MCF 10A (cell line): ENCODE measurements around the gene CSTF2T. TPM values are rescaled to one million over a fixed set of nuclear protein-coding genes. Genes with fewer than 3 reads are reported as not detected.
A peak's percentile ranks its signal among the peaks of the same experiment; 100 is the strongest.

Experiments used
- BruUV-seq: library from RNA; stranded (reverse); fragments of 400-500 nt; replicated peaks from 2 replicates; lab custom pipeline; 2021; lab: Mats Ljungman, UMichigan
- CTCF ChIA-PET: fragments of 300-600 bp; sonication (Branson Sonifier 250); formaldehyde crosslinking; extraction: SDS; loops from one replicate; lab custom pipeline; 2021; ENCODE audit warnings: antibody characterized with exemption, inconsistent platforms; lab: Yijun Ruan, JAX
- POLR2A ChIA-PET: fragments of 300-600, 350-650 bp; sonication (Branson Sonifier 250); formaldehyde crosslinking; extraction: SDS; loops from one replicate; lab custom pipeline; 2020; ENCODE audit warnings: antibody characterized with exemption, inconsistent platforms; lab: Yijun Ruan, JAX
- DNase-seq: peaks from one replicate; pipeline ENCODE4 v3.0.0-alpha.2; 2018; ENCODE audit not compliant: unreplicated experiment
- H3K27ac Mint-ChIP-seq: one replicate; pipeline ENCODE4 v1.8.0; 2022; ENCODE audit warnings: mild to moderate bottlenecking, low read depth, mixed read lengths; ENCODE audit not compliant: unreplicated experiment
- H3K27me3 Mint-ChIP-seq: one replicate; pipeline ENCODE4 v1.8.0; 2022; ENCODE audit warnings: mixed read lengths; ENCODE audit not compliant: insufficient read depth, unreplicated experiment
- H3K36me3 Mint-ChIP-seq: one replicate; pipeline ENCODE4 v1.8.0; 2022; ENCODE audit warnings: mild to moderate bottlenecking, moderate library complexity, mixed read lengths; ENCODE audit not compliant: insufficient read depth, unreplicated experiment
- H3K4me1 Mint-ChIP-seq: one replicate; pipeline ENCODE4 v1.8.0; 2022; ENCODE audit warnings: mixed read lengths; ENCODE audit not compliant: insufficient read depth, unreplicated experiment
- H3K4me3 Mint-ChIP-seq: one replicate; pipeline ENCODE4 v1.8.0; 2022; ENCODE audit warnings: mild to moderate bottlenecking, moderate library complexity, mixed read lengths; ENCODE audit not compliant: unreplicated experiment
- H3K9me3 Mint-ChIP-seq: one replicate; pipeline ENCODE4 v1.8.0; 2022; ENCODE audit warnings: mixed read lengths; ENCODE audit not compliant: unreplicated experiment
- intact Hi-C: fragments of 100-400 bp; cut with micrococcal nuclease; formaldehyde crosslinking; loops from 2 replicates; pipeline ENCODE4 v1.14.1; 2022
- total RNA-seq: library from RNA; stranded (reverse); gene quantifications from 2 replicates; pipeline ENCODE4 v1.2.3, GENCODE V29; 2022
- TF ChIP-seq, protein P1 (sequence below): fragments of 200-600 bp; IDR thresholded peaks from one replicate; pipeline ENCODE4 v1.8.0; 2022; ENCODE audit warnings: antibody characterized with exemption, mild to moderate bottlenecking; ENCODE audit not compliant: unreplicated experiment

Gene CSTF2T
- total RNA-seq, 1 experiment from 2014 or later, result 15.7 TPM

- TF ChIP-seq, protein P1, sequence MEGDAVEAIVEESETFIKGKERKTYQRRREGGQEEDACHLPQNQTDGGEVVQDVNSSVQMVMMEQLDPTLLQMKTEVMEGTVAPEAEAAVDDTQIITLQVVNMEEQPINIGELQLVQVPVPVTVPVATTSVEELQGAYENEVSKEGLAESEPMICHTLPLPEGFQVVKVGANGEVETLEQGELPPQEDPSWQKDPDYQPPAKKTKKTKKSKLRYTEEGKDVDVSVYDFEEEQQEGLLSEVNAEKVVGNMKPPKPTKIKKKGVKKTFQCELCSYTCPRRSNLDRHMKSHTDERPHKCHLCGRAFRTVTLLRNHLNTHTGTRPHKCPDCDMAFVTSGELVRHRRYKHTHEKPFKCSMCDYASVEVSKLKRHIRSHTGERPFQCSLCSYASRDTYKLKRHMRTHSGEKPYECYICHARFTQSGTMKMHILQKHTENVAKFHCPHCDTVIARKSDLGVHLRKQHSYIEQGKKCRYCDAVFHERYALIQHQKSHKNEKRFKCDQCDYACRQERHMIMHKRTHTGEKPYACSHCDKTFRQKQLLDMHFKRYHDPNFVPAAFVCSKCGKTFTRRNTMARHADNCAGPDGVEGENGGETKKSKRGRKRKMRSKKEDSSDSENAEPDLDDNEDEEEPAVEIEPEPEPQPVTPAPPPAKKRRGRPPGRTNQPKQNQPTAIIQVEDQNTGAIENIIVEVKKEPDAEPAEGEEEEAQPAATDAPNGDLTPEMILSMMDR, result no peak
- H3K27me3 Mint-ChIP-seq, result peaks cover 27% of the 10 kb centered on the region
- no peak overlapping the region for H3K27ac Mint-ChIP-seq
- no peak overlapping the region for H3K4me3 Mint-ChIP-seq
- H3K36me3 Mint-ChIP-seq, result no peaks in the 10 kb centered on the region
- ChIA-PET CTCF (no interaction called here), POLR2A (no interaction called here)
- no peaks in the 10 kb centered on the region for H3K9me3 Mint-ChIP-seq
- no peak for DNase-seq
- no peaks in the 10 kb centered on the region for H3K4me1 Mint-ChIP-seq
- intact Hi-C loops, result no loop called here
- BruUV-seq, result no TSS peak
Measured at GRCh38 chr10:51654918-51655317, 44.5 kb downstream of the CSTF2T start.

DNA sequence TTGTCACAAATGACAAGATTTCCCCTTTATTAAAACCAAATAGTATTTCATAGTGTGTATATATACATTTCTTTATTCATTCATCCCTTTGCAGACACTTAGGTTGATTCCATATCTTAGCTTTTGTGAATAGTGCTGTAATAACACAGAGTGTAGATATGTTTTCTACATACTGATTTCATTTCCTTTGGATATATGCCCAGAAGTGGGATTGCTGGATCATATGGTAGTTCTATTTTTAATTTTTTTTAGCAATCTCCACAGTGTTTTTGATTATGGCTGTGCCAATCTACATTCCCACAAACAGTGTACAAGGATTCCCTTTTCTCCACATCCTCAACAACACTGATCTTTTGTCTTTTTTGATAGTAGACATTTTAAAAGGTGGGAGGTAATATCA, 46.4 kb downstream of the CSTF2T start:
- H3K27me3 Mint-ChIP-seq, result peaks cover 15% of the 10 kb centered on the region
- H3K36me3 Mint-ChIP-seq, result no peaks in the 10 kb centered on the region
- ChIA-PET POLR2A (no interaction called here), CTCF (interaction anchor here (0.6 kb wide), 1 partner anchor 255 kb away, joined by 3 read pairs; no protein-coding TSS in a partner anchor)
- H3K27ac Mint-ChIP-seq, result no peak overlapping the region
- TF ChIP-seq, protein P1, result no peak
- no peak overlapping the region for H3K4me3 Mint-ChIP-seq
- BruUV-seq, result no TSS peak
- H3K4me1 Mint-ChIP-seq, result no peaks in the 10 kb centered on the region
- intact Hi-C loops, result no loop called here
- no peaks in the 10 kb centered on the region for H3K9me3 Mint-ChIP-seq
- DNase-seq, result no peak

DNA sequence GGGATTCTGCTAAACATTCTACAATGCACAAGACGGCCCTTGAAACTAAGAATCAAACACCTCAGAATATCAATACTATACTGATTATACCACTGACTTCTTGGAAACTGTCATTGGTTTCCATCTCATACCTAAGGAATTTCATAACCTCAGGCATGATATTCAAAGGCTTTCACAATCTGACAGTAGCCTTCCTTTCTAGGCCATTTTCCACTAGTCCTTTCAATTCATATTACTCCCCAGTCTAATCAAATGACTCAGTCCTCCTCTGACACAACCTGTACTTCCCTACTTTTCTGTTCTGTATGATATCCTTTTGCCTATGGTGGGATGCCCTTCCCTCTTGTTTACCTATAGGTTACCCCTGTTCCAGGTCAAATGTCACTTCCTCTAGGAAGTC, 48.3 kb downstream of the CSTF2T start:
- peaks cover 3% of the 10 kb centered on the region for H3K27me3 Mint-ChIP-seq
- no peak overlapping the region for H3K27ac Mint-ChIP-seq
- H3K4me1 Mint-ChIP-seq, result no peaks in the 10 kb centered on the region
- BruUV-seq, result no TSS peak
- intact Hi-C loops, result no loop called here
- H3K9me3 Mint-ChIP-seq, result no peaks in the 10 kb centered on the region
- no peaks in the 10 kb centered on the region for H3K36me3 Mint-ChIP-seq
- ChIA-PET POLR2A (no interaction called here), CTCF (no interaction called here)
- peak; percentile 17 for DNase-seq
- H3K4me3 Mint-ChIP-seq, result no peak overlapping the region
- TF ChIP-seq, protein P1, result no peak

GRCh38 chr10:51649064-51649463, 50.3 kb downstream of the CSTF2T start:
- no peak overlapping the region for H3K4me3 Mint-ChIP-seq
- peaks cover 23% of the 10 kb centered on the region for H3K27me3 Mint-ChIP-seq
- no TSS peak for BruUV-seq
- POLR2A ChIA-PET, result no interaction called here
- H3K4me1 Mint-ChIP-seq, result no peaks in the 10 kb centered on the region
- TF ChIP-seq, protein P1, result no peak
- CTCF ChIA-PET, result no interaction called here
- intact Hi-C loops, result no loop called here
- no peaks in the 10 kb centered on the region for H3K9me3 Mint-ChIP-seq
- no peaks in the 10 kb centered on the region for H3K36me3 Mint-ChIP-seq
- DNase-seq, result no peak
- no peak overlapping the region for H3K27ac Mint-ChIP-seq
